ENCODE results near the gene CTDSP2. TPM values are rescaled to one million over a fixed set of nuclear protein-coding genes. Genes with fewer than 3 reads are reported as not detected.
A peak's percentile ranks its signal among the peaks of the same experiment; 100 is the strongest.

Gene CTDSP2
- total RNA-seq, 1 experiment from 2014 or later, result 117 TPM

DNA sequence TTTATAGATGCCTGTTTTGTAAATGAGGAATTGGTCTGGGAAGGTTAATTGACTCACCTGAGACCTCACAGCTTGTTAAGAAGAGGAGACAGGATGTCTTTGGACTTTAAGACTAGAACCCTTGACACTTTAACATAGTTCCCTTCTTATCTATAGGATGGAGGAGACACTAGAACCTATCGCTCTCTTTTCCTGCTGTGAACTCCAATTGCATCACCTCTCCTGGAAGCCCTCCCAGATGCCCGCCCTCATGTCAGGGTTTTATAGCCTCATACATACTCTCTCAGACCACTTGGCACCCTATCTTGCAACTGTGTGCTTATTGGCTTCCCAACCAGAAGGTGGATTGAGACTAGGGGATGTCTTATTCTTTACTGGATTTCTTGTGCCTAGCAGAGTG, 2.5 kb upstream of the CTDSP2 start:
- peaks cover 37% of the 10 kb centered on the region for H3K27me3 Mint-ChIP-seq (ENCODE audit: unreplicated experiment)
- H3K27ac Mint-ChIP-seq (ENCODE audit: unreplicated experiment), result no peak overlapping the region
- H3K4me1 Mint-ChIP-seq (ENCODE audit: low read depth, unreplicated experiment), result peaks cover 8% of the 10 kb centered on the region
- CTCF ChIA-PET, result no interaction called here
- H3K4me3 Mint-ChIP-seq (ENCODE audit: low read depth, unreplicated experiment), result no peak overlapping the region
- no peak for DNase-seq
- TF ChIP-seq, protein P1, sequence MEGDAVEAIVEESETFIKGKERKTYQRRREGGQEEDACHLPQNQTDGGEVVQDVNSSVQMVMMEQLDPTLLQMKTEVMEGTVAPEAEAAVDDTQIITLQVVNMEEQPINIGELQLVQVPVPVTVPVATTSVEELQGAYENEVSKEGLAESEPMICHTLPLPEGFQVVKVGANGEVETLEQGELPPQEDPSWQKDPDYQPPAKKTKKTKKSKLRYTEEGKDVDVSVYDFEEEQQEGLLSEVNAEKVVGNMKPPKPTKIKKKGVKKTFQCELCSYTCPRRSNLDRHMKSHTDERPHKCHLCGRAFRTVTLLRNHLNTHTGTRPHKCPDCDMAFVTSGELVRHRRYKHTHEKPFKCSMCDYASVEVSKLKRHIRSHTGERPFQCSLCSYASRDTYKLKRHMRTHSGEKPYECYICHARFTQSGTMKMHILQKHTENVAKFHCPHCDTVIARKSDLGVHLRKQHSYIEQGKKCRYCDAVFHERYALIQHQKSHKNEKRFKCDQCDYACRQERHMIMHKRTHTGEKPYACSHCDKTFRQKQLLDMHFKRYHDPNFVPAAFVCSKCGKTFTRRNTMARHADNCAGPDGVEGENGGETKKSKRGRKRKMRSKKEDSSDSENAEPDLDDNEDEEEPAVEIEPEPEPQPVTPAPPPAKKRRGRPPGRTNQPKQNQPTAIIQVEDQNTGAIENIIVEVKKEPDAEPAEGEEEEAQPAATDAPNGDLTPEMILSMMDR (IDR thresholded peaks at IDR 0.05; ENCODE audit: unreplicated experiment), result no peak
- peaks cover 40% of the 10 kb centered on the region for H3K36me3 Mint-ChIP-seq (ENCODE audit: insufficient read depth, unreplicated experiment)
- H3K9me3 Mint-ChIP-seq (ENCODE audit: low read depth, unreplicated experiment), result no peaks in the 10 kb centered on the region
- intact Hi-C loops (cut with micrococcal nuclease; ENCODE audit: unreplicated experiment), result no loop called here
- BruUV-seq (replicated peaks), result no TSS peak

DNA sequence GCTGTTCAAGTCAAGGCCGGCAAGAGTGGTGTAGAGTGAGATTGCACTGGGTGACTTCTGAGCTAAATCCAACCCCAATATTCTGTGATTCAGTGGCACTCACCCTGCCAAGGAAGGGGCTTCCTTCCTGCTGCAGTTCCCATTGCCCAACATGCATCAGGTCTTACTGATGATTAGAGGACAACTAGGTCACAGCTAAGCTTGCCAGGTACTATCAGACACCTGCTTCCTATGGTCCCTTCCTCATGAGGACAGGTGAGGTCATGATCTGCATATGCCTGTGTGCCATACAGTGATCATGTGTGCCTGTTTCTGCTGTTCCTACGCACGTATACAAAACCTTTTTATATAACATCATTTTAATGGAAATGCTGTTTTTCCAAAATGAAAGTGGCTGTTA, 1.7 kb upstream of the CTDSP2 start:
- intact Hi-C loops (cut with micrococcal nuclease; ENCODE audit: unreplicated experiment), result no loop called here
- peak overlapping the region; percentile 46 for H3K4me3 Mint-ChIP-seq (ENCODE audit: low read depth, unreplicated experiment)
- H3K9me3 Mint-ChIP-seq (ENCODE audit: low read depth, unreplicated experiment), result no peaks in the 10 kb centered on the region
- no TSS peak for BruUV-seq (replicated peaks)
- H3K27ac Mint-ChIP-seq (ENCODE audit: unreplicated experiment), result no peak overlapping the region
- peaks cover 29% of the 10 kb centered on the region for H3K27me3 Mint-ChIP-seq (ENCODE audit: unreplicated experiment)
- TF ChIP-seq, protein P1 (IDR thresholded peaks at IDR 0.05; ENCODE audit: unreplicated experiment), result no peak
- H3K36me3 Mint-ChIP-seq (ENCODE audit: insufficient read depth, unreplicated experiment), result peaks cover 41% of the 10 kb centered on the region
- CTCF ChIA-PET, result interaction anchor here (1.5 kb wide), 1 partner anchor 17 kb away, joined by 7 read pairs; no protein-coding TSS in a partner anchor
- DNase-seq, result no peak
- peaks cover 16% of the 10 kb centered on the region for H3K4me1 Mint-ChIP-seq (ENCODE audit: low read depth, unreplicated experiment)

DNA sequence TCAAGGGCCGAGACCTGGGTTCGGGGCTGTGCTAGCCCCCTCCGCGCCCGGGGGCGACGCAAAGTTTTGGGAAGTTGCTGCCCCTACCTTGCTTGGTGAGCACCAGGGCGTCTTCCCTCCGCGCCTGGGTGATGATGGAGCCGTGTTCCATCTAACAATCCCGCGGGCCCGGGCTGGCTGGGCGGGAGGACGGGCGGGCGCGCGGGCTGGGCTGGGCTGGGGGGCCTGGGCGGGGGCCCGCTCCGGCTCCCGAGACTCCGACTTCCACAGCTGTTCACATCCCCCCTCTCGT, 298 bp downstream of the CTDSP2 start:
- BruUV-seq (replicated peaks), result no TSS peak
- no peak for DNase-seq
- H3K9me3 Mint-ChIP-seq (ENCODE audit: low read depth, unreplicated experiment), result no peaks in the 10 kb centered on the region
- intact Hi-C loops (cut with micrococcal nuclease; ENCODE audit: unreplicated experiment), result no loop called here
- H3K27me3 Mint-ChIP-seq (ENCODE audit: unreplicated experiment), result peaks cover 9% of the 10 kb centered on the region
- TF ChIP-seq, protein P1 (IDR thresholded peaks at IDR 0.05; ENCODE audit: unreplicated experiment), result no peak
- peak overlapping the region; percentile 81 for H3K4me3 Mint-ChIP-seq (ENCODE audit: low read depth, unreplicated experiment)
- H3K4me1 Mint-ChIP-seq (ENCODE audit: low read depth, unreplicated experiment), result peaks cover 36% of the 10 kb centered on the region
- H3K36me3 Mint-ChIP-seq (ENCODE audit: insufficient read depth, unreplicated experiment), result peaks cover 41% of the 10 kb centered on the region
- H3K27ac Mint-ChIP-seq (ENCODE audit: unreplicated experiment), result peak overlapping the region; percentile 58
- CTCF ChIA-PET, result interaction anchor here (0.6 to 1.6 kb wide), 6 partner anchors 17 to 805 kb away, joined by 3 to 5 read pairs (median 4); partner anchors contain the start of gene TSFM

DNA sequence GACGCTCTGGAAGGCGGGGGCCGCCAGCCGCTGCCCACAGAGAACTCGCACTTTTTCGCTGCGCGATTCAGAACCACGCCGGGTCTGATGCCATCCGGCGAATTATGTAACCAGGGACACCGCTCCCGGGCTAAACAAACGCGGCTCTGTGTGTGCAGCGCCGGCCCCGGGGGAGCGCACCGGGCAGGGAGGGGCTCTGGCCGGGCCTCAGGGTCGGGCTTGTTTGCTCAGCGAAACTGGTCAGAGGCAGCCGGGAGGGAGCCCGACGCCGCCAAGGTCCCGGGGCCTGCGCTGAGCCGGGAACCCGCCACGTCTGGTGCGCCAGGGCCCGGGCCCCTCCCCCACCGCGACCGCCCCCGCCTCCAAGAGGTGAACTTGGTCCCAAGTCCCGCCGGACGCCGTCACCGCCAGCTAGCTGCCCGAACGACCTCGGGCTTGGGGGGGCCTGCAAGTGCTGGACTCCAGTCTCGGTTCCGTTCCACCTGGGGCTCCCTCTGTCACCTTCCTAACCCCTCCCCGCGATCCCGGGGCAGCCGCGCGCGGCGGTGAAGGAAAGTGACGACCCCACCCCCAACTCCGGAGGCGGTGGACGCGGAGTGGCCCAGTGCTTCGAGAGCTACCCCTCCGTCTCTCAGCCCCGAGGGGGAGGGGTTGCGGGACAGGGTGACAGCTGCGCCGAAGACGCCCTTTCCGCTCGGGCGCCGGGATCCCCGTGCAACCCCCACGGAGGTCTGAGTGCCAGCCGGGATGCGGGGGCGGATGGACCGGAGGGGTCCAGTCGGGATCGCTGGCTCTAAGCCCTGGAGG, 848 bp downstream of the CTDSP2 start:
- TF ChIP-seq, protein P1 (IDR thresholded peaks at IDR 0.05; ENCODE audit: unreplicated experiment), result no peak
- Mint-ChIP-seq H3K27ac (ENCODE audit: unreplicated experiment) (peak overlapping the region; percentile 58), H3K4me3 (ENCODE audit: low read depth, unreplicated experiment) (peak overlapping the region; percentile 81), H3K27me3 (ENCODE audit: unreplicated experiment) (peaks cover 3% of the 10 kb centered on the region), H3K36me3 (ENCODE audit: insufficient read depth, unreplicated experiment) (peaks cover 41% of the 10 kb centered on the region), H3K4me1 (ENCODE audit: low read depth, unreplicated experiment) (peaks cover 41% of the 10 kb centered on the region), H3K9me3 (ENCODE audit: low read depth, unreplicated experiment) (no peaks in the 10 kb centered on the region)
- CTCF ChIA-PET, result interaction anchor here (0.7 to 1.6 kb wide), 3 partner anchors 50 to 1223 kb away, joined by 3 to 7 read pairs (median 4); no protein-coding TSS in a partner anchor
- BruUV-seq (replicated peaks), result no TSS peak
- intact Hi-C loops (cut with micrococcal nuclease; ENCODE audit: unreplicated experiment), result no loop called here
- DNase-seq, result peak; percentile 75

Data from Calu3 (cell line).